ENCODE results near the gene SLC35E1.

GRCh38 chr19:16527334-16527935 lies 44.8 kb downstream of the SLC35E1 start:
- TF ChIP-seq CTCF (IDR thresholded peaks at IDR 0.05), result no peak
- TF ChIP-seq POLR2A (IDR thresholded peaks at IDR 0.05), result no peak

Measured in right lobe of liver (tissue), 4 donors.